IMR-90 (cell line): ENCODE measurements around the gene GLIPR1. TPM values are rescaled to one million over a fixed set of nuclear protein-coding genes. Genes with fewer than 3 reads are reported as not detected.

Experiments
- ATAC-seq: fragments of 200-7000 bp; cut with Tn5 transposase; 2 replicates; pipeline ENCODE4 v1.9.1; 2020; ENCODE audit warnings: low read depth, mild to moderate bottlenecking, moderate library complexity
- BruUV-seq: library from RNA; stranded (reverse); fragments of 400-500 nt; replicated peaks from 2 replicates; lab custom pipeline; 2021; lab: Mats Ljungman, UMichigan
- CTCF ChIA-PET: fragments of 300-600 bp; formaldehyde crosslinking; extraction: SDS; loops from one replicate; lab custom pipeline; 2021; ENCODE audit warnings: antibody characterized with exemption; lab: Yijun Ruan, JAX
- POLR2A ChIA-PET: fragments of 300-600 bp; sonication (Branson Sonifier 250); formaldehyde crosslinking; loops from one replicate; lab custom pipeline; 2022; ENCODE audit warnings: antibody characterized with exemption; ENCODE audit not compliant: unreplicated experiment; lab: Charles Lee
- DNase-seq: peaks from one replicate; pipeline ENCODE4 v3.0.0; 2013
- H2AFZ ChIP-seq: replicated peaks from 2 replicates; pipeline ENCODE3; 2013; ENCODE audit warnings: low read length, mild to moderate bottlenecking; ENCODE audit not compliant: poor library complexity
- H2AK5ac ChIP-seq: 2 replicates; pipeline ENCODE4 v1.6.1; 2013; ENCODE audit warnings: low read depth, low read length, inconsistent platforms
- H2AK9ac ChIP-seq: replicated peaks from 2 replicates; pipeline ENCODE3; 2013; ENCODE audit warnings: mild to moderate bottlenecking, low read depth, low read length, moderate library complexity; ENCODE audit not compliant: poor library complexity
- H2BK120ac ChIP-seq: 2 replicates; pipeline ENCODE4 v1.6.1; 2013; ENCODE audit warnings: low read depth, low read length, inconsistent platforms
- H2BK15ac ChIP-seq: 3 replicates; pipeline ENCODE4 v1.6.1; 2013; ENCODE audit warnings: low read depth, low read length, inconsistent platforms
- H2BK20ac ChIP-seq: 2 replicates; pipeline ENCODE4 v1.6.1; 2013; ENCODE audit warnings: low read depth, mild to moderate bottlenecking, inconsistent platforms, low read length, moderate library complexity
- H2BK5ac ChIP-seq: 2 replicates; pipeline ENCODE4 v1.6.1; 2013; ENCODE audit warnings: mild to moderate bottlenecking, low read depth, low read length, inconsistent platforms; ENCODE audit not compliant: poor library complexity, severe bottlenecking
- H3K14ac ChIP-seq: replicated peaks from 2 replicates; pipeline ENCODE4 v1.6.1; 2013; ENCODE audit warnings: low read depth, low read length, inconsistent platforms
- H3K18ac ChIP-seq: 2 replicates; pipeline ENCODE4 v1.6.1; 2013; ENCODE audit warnings: low read depth, low read length, control low read depth
- H3K23ac ChIP-seq: 2 replicates; pipeline ENCODE4 v1.6.1; 2013; ENCODE audit warnings: low read depth, low read length, inconsistent platforms
- H3K27ac ChIP-seq: 2 replicates; pipeline ENCODE4 v1.5.1; 2013; ENCODE audit warnings: mild to moderate bottlenecking, control low read depth, low read length; ENCODE audit not compliant: insufficient read depth
- H3K27me3 ChIP-seq: 2 replicates; pipeline ENCODE4 v1.6.1; 2013; ENCODE audit warnings: low read length; ENCODE audit not compliant: control insufficient read depth, insufficient read depth
- H3K36me3 ChIP-seq: 2 replicates; pipeline ENCODE4 v1.6.1; 2013; ENCODE audit warnings: low read length, mixed read lengths; ENCODE audit not compliant: control insufficient read depth, insufficient read depth
- H3K4ac ChIP-seq: 2 replicates; pipeline ENCODE4 v1.6.1; 2013; ENCODE audit warnings: low read depth, low read length, inconsistent platforms
- H3K4me1 ChIP-seq: 2 replicates; pipeline ENCODE4 v1.6.1; 2013; ENCODE audit warnings: low read length, mixed read lengths; ENCODE audit not compliant: control insufficient read depth, insufficient read depth
- H3K4me2 ChIP-seq: 2 replicates; pipeline ENCODE4 v1.6.1; 2013; ENCODE audit warnings: low read depth, mild to moderate bottlenecking, control low read depth, low read length, moderate library complexity
- H3K4me3 ChIP-seq: 2 replicates; pipeline ENCODE4 v1.5.1; 2013; ENCODE audit warnings: low read depth, mild to moderate bottlenecking, control low read depth, low read length, moderate library complexity; ENCODE audit not compliant: insufficient read depth
- H3K56ac ChIP-seq: 2 replicates; pipeline ENCODE4 v1.6.1; 2013; ENCODE audit warnings: low read length, inconsistent platforms; ENCODE audit not compliant: insufficient read depth; ENCODE audit errors: extremely low read depth
- H3K79me1 ChIP-seq, 2 experiments: 2 replicates each; pipeline ENCODE4 v1.6.1; 2013; ENCODE audit warnings: low read length in 2 of 2, inconsistent platforms in 1 of 2, low read depth in 1 of 2
- H3K9ac ChIP-seq: 2 replicates; pipeline ENCODE4 v1.6.1; 2013; ENCODE audit warnings: low read depth, low read length, control low read depth
- H3K9me1 ChIP-seq: 2 replicates; pipeline ENCODE4 v1.6.1; 2013; ENCODE audit warnings: low read length, inconsistent platforms; ENCODE audit not compliant: insufficient read depth
- H3K9me3 ChIP-seq: 2 replicates; pipeline ENCODE4 v1.6.1; 2013; ENCODE audit warnings: low read length; ENCODE audit not compliant: control insufficient read depth, insufficient read depth
- H4K20me1 ChIP-seq: 2 replicates; pipeline ENCODE4 v1.6.1; 2013; ENCODE audit warnings: low read length, inconsistent platforms; ENCODE audit not compliant: insufficient read depth
- H4K5ac ChIP-seq: 2 replicates; pipeline ENCODE4 v1.6.1; 2013; ENCODE audit warnings: mild to moderate bottlenecking, low read depth, low read length, control low read depth
- H4K8ac ChIP-seq, 2 experiments: 2 replicates each; pipeline ENCODE4 v1.6.1; 2013; ENCODE audit warnings: low read depth in 2 of 2, low read length in 2 of 2, control low read depth in 1 of 2, inconsistent platforms in 1 of 2
- H4K91ac ChIP-seq: 2 replicates; pipeline ENCODE4 v1.6.1; 2013; ENCODE audit warnings: low read depth, low read length, inconsistent platforms; ENCODE audit not compliant: insufficient read depth
- BHLHE40 ChIP-seq: fragments of 150-350 bp; IDR thresholded peaks from 2 replicates; pipeline ENCODE4 v1.6.1; 2016; ENCODE audit warnings: mild to moderate bottlenecking, low read depth, low read length
- CEBPB ChIP-seq: IDR thresholded peaks from 2 replicates; pipeline ENCODE4 v1.6.1; 2012; ENCODE audit warnings: low read depth, low read length, improper control_type of control experiment
- CHD1 ChIP-seq: IDR thresholded peaks from 2 replicates; pipeline ENCODE4 v1.6.1; 2012; ENCODE audit warnings: low read depth, low read length, improper control_type of control experiment
- CTCF ChIP-seq: conservative IDR thresholded peaks from 2 replicates; pipeline ENCODE4 v1.5.1; 2012; ENCODE audit warnings: mild to moderate bottlenecking, low read depth, low read length, improper control_type of control experiment
- FOS ChIP-seq: fragments of 150-350 bp; IDR thresholded peaks from 2 replicates; pipeline ENCODE4 v1.6.1; 2016; ENCODE audit warnings: low read depth, low read length
- MAFK ChIP-seq: IDR thresholded peaks from 2 replicates; pipeline ENCODE4 v1.6.1; 2012; ENCODE audit warnings: low read depth, low read length, improper control_type of control experiment
- MXI1 ChIP-seq: IDR thresholded peaks from 2 replicates; pipeline ENCODE4 v1.6.1; 2012; ENCODE audit warnings: low read depth, mild to moderate bottlenecking, low read length, moderate library complexity, borderline replicate concordance
- NFE2L2 ChIP-seq: fragments of 150-350 bp; IDR thresholded peaks from 2 replicates; pipeline ENCODE4 v1.6.1; 2016; ENCODE audit warnings: low read depth, mild to moderate bottlenecking, low read length
- RAD21 ChIP-seq: IDR thresholded peaks from 2 replicates; pipeline ENCODE4 v1.6.1; 2012; ENCODE audit warnings: low read length, improper control_type of control experiment
- RFX5 ChIP-seq: IDR thresholded peaks from 2 replicates; pipeline ENCODE4 v1.8.0; 2012; ENCODE audit warnings: low read depth, mild to moderate bottlenecking, low read length, moderate library complexity
- SMC3 ChIP-seq: fragments of 150-350 bp; IDR thresholded peaks from 2 replicates; pipeline ENCODE4 v1.6.1; 2016; ENCODE audit warnings: low read depth, mild to moderate bottlenecking, antibody characterized with exemption, low read length, moderate library complexity
- USF2 ChIP-seq: fragments of 150-350 bp; IDR thresholded peaks from 2 replicates; pipeline ENCODE4 v1.6.1; 2017; ENCODE audit warnings: mild to moderate bottlenecking, antibody characterized with exemption, low read length, low read depth
- dilution Hi-C: fragments of 300-500 bp; cut with HindIII; formaldehyde crosslinking; loops from one replicate; pipeline ENCODE4 v1.14.3; 2018; ENCODE audit warnings: low sequenced_read_pairs; ENCODE audit not compliant: unreplicated experiment
- in situ Hi-C: fragments of 300-500 bp; cut with MboI; formaldehyde crosslinking; loops from 3 replicates; pipeline ENCODE4 v1.14.3; 2019; ENCODE audit warnings: low sequenced_read_pairs, inconsistent platforms, mixed read lengths
- intact Hi-C: fragments of 100-400 bp; cut with micrococcal nuclease; formaldehyde crosslinking; loops from 2 replicates; pipeline ENCODE4 v1.10.0; 2022
- polyA plus RNA-seq, 3 experiments: library from polyadenylated mRNA; depleted of rRNA; stranded (reverse); fragments of >200 nt; gene quantifications; 2 replicates each; pipeline ENCODE4 v1.2.3, GENCODE V29; 2012; ENCODE audit warnings: low replicate concordance in 1 of 3
- total RNA-seq: library from RNA; depleted of rRNA; stranded (reverse); fragments of >200 nt; gene quantifications from 2 replicates; pipeline ENCODE4 v1.2.3, GENCODE V29; 2012
- TF ChIP-seq, protein P1 (sequence below): fragments of 150-350 bp; IDR thresholded peaks from 2 replicates; pipeline ENCODE4 v1.6.1; 2016; ENCODE audit warnings: low read depth, mild to moderate bottlenecking, low read length, moderate library complexity, borderline replicate concordance

Gene GLIPR1
- total and polyA plus RNA-seq, 2 of the 4 experiments (the other 2 are of a cell fraction): 268 to 327 TPM

GRCh38 chr12:75551477-75551876 is 70.9 kb downstream of the GLIPR1 start:
- Histone ChIP-seq H3K79me1 (no peaks in the 10 kb centered on the region), H3K9me1 (peaks cover 12% of the 10 kb centered on the region; the same call in 1 of the 2 replicates), H4K8ac (no peak overlapping the region), H4K5ac (no peak overlapping the region), H3K23ac (no peak overlapping the region), H3K9ac (no peak overlapping the region), H3K18ac (no peak overlapping the region; the same call in 1 of the 2 replicates), H3K36me3 (no peaks in the 10 kb centered on the region), H2BK5ac (no peak overlapping the region), H4K20me1 (no peaks in the 10 kb centered on the region), H2BK120ac (0 out of 2 replicates have a peak overlapping the region, but pooled peaks have one; percentile 32), H3K14ac (no peak overlapping the region; the same call in 1 of the 2 replicates), H3K27ac (peak overlapping the region; percentile 89; the same call in 1 of the 2 replicates), H4K91ac (0 out of 2 replicates have a peak overlapping the region, but pooled peaks have one; percentile 4), H2BK15ac (no peak overlapping the region; the same call in 2 of the 3 replicates), H3K4me1 (peaks cover 20% of the 10 kb centered on the region), H3K4me2 (no peak overlapping the region), H3K4me3 (no peak overlapping the region), H2AFZ (no peak overlapping the region), H2BK20ac (no peak overlapping the region), H3K56ac (no peak overlapping the region), H3K4ac (0 out of 2 replicates have a peak overlapping the region, but pooled peaks have one; percentile 37), H3K27me3 (no peaks in the 10 kb centered on the region), H2AK9ac (no peak overlapping the region), H3K9me3 (no peaks in the 10 kb centered on the region), H2AK5ac (peak overlapping the region; percentile 12; the same call in 1 of the 2 replicates)
- no peak for DNase-seq
- peak; percentile 32 for ATAC-seq
- intact Hi-C loops (no loop called here), dilution Hi-C loops (no loop called here), in situ Hi-C loops (no loop called here)
- ChIA-PET POLR2A (no interaction called here), CTCF (no interaction called here)
- TF ChIP-seq FOS (no peak), RFX5 (no peak), MAFK (no peak), CEBPB (no peak), SMC3 (no peak), USF2 (no peak), RAD21 (no peak), CTCF (no peak), CHD1 (no peak), MXI1 (no peak), NFE2L2 (no peak), BHLHE40 (no peak)
- TF ChIP-seq, protein P1, sequence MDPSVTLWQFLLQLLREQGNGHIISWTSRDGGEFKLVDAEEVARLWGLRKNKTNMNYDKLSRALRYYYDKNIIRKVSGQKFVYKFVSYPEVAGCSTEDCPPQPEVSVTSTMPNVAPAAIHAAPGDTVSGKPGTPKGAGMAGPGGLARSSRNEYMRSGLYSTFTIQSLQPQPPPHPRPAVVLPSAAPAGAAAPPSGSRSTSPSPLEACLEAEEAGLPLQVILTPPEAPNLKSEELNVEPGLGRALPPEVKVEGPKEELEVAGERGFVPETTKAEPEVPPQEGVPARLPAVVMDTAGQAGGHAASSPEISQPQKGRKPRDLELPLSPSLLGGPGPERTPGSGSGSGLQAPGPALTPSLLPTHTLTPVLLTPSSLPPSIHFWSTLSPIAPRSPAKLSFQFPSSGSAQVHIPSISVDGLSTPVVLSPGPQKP: no peak
- BruUV-seq: no TSS peak
